Skeletal muscle tissue (tissue), 4 donors: ENCODE data around the gene MPZ. TPM values are rescaled to one million over a fixed set of nuclear protein-coding genes. Genes with fewer than 3 reads are reported as not detected.

Experiments
- H3K27ac ChIP-seq: one replicate; pipeline ENCODE4 v1.7.0; 2013; ENCODE audit warnings: mild to moderate bottlenecking, low read depth, low read length, inconsistent platforms
- H3K27me3 ChIP-seq, 3 donors: one replicate each; pipeline ENCODE4 v1.7.0; 2013; ENCODE audit warnings: low read length in 3 of 3; ENCODE audit not compliant: control insufficient read depth in 3 of 3, insufficient read depth in 3 of 3
- H3K36me3 ChIP-seq, 3 donors: one replicate each; pipeline ENCODE4 v1.7.0; 2013; ENCODE audit warnings: low read length in 3 of 3; ENCODE audit not compliant: control insufficient read depth in 3 of 3, insufficient read depth in 3 of 3
- H3K4me1 ChIP-seq, 3 donors: one replicate each; pipeline ENCODE4 v1.7.0; 2013; ENCODE audit warnings: low read length in 3 of 3, mild to moderate bottlenecking in 3 of 3; ENCODE audit not compliant: control insufficient read depth in 3 of 3, insufficient read depth in 3 of 3
- H3K4me3 ChIP-seq, 3 donors: one replicate each; pipeline ENCODE4 v1.7.0; 2013; ENCODE audit warnings: low read length in 3 of 3
- H3K9ac ChIP-seq, 3 donors: one replicate each; pipeline ENCODE4 v1.7.0; 2013; ENCODE audit warnings: low read length in 3 of 3, mild to moderate bottlenecking in 3 of 3, moderate library complexity in 2 of 3, low read depth in 1 of 3
- H3K9me3 ChIP-seq, 3 donors: one replicate each; pipeline ENCODE4 v1.7.0; 2013; ENCODE audit warnings: low read length in 3 of 3; ENCODE audit not compliant: control insufficient read depth in 3 of 3
- total RNA-seq: library from RNA; depleted of rRNA; stranded (reverse); fragments of >200 nt; gene quantifications from one replicate; pipeline ENCODE4 v1.2.3, GENCODE V29; 2014
- donor health status: Osteomylitis.

Gene MPZ
- total RNA-seq, 1 donor from 2014 or later: 63.7 TPM

DNA sequence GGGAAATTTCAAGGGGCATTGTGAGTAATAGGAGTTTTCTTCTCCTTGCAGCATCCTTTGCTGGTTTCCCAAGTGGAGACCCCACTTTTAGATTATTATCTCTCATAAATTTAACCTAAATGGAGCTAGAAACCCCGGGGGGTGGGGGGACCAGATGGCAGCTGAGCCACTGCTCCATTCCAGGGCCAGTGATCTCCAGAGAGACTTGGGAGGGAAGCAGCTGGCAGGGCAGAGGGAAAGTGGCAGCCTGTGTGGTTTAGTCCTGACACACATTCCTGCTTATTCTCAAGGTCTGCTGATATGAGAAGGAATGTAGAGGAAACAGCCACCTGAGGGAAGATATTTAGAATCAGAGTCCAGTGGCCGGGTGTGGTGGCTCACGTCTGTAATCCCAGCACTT is 34.9 kb downstream of the MPZ start:
- Histone ChIP-seq H3K9ac (no peak overlapping the region), H3K27ac (no peak overlapping the region), H3K36me3 (no peaks in the 10 kb centered on the region), H3K4me3 (no peak overlapping the region), H3K27me3 (no peaks in the 10 kb centered on the region), H3K9me3 (no peaks in the 10 kb centered on the region), H3K4me1 (no peaks in the 10 kb centered on the region)

DNA sequence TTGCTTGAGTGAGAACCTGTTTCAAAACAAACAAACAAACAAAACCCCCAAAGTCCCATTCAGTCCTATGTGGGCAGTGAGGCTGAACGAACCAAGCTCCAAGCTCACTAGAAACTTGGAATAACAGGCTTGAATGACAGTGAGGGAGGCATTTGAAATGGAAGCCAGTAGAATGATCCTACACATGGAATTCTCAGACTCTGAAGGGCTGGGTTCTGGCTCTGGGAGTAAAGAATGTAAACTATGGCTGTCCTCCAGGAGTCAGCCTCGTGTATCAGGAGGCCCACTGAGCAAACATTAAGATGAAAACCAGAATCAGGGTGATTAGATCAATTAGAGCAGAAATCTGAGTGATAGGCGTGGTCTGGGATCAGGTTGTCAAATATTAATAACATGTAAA is 36.4 kb downstream of the MPZ start:
- Histone ChIP-seq H3K9me3 (no peaks in the 10 kb centered on the region), H3K4me3 (no peak overlapping the region), H3K36me3 (no peaks in the 10 kb centered on the region), H3K27ac (no peak overlapping the region), H3K9ac (no peak overlapping the region), H3K4me1 (no peaks in the 10 kb centered on the region), H3K27me3 (no peaks in the 10 kb centered on the region)

- Histone ChIP-seq H3K27me3 (no peaks in the 10 kb centered on the region), H3K36me3 (no peaks in the 10 kb centered on the region), H3K9me3 (no peaks in the 10 kb centered on the region), H3K4me1 (no peaks in the 10 kb centered on the region), H3K9ac (no peak overlapping the region), H3K4me3 (no peak overlapping the region), H3K27ac (no peak overlapping the region)
Observed at GRCh38 chr1:161267321-161267720, 42.4 kb downstream of the MPZ start.

DNA sequence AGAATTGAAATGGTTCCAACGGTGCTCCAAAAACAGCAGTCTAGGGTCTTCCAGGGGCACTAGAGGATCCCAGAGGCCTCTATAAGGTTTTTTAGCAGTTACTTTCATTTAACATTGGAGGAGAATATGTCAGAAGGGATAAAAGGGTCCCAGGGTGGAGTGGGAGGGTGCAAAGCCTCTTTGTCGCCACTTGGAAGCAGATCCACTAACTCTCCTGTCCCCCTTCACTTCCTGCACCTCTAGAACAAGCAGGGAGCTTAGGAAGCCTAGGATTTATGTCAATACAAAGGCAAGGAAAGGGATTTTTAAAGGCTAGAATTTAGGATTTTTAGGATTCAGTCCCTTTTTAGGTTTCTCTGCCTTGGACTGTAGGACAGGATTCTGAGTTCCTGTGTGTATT is 42.9 kb downstream of the MPZ start:
- H3K27me3 ChIP-seq: peaks cover 0 to under 1% (median 0%) of the 10 kb centered on the region in 3 donors
- H3K27ac ChIP-seq: no peak overlapping the region
- H3K9ac ChIP-seq: no peak overlapping the region
- H3K36me3 ChIP-seq: no peaks in the 10 kb centered on the region
- H3K4me3 ChIP-seq: no peak overlapping the region
- H3K9me3 ChIP-seq: no peaks in the 10 kb centered on the region
- no peaks in the 10 kb centered on the region for H3K4me1 ChIP-seq

DNA sequence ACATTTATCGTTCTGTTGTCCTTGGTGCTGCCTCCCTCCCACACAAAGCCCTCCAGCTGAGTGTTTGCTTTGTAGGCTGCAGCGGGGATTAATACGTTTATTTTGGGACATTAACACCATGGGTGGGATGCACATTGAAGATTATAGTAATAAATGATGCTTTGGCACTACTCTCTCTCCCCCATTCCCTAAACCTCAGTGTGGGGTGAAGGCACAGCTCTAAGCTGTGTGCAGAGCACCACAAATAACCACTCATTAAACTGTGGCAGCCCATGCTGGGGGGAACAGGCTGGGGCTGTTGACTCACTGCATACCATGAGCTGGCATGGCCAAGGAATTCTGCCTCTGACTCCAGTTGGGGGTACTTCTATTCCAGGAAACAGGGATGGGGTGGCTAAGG is 43.6 kb downstream of the MPZ start:
- Histone ChIP-seq H3K27me3 (peaks cover 2 to 5% (median 5%) of the 10 kb centered on the region in 3 donors), H3K4me1 (no peaks in the 10 kb centered on the region), H3K9me3 (no peaks in the 10 kb centered on the region), H3K4me3 (no peak overlapping the region), H3K9ac (no peak overlapping the region), H3K36me3 (no peaks in the 10 kb centered on the region), H3K27ac (no peak overlapping the region)

GRCh38 chr1:161265305-161265704 is 44.5 kb downstream of the MPZ start:
- Histone ChIP-seq H3K4me1 (no peaks in the 10 kb centered on the region), H3K27ac (no peak overlapping the region), H3K9ac (no peak overlapping the region), H3K9me3 (no peaks in the 10 kb centered on the region), H3K4me3 (no peak overlapping the region), H3K27me3 (peaks cover 10 to 11% (median 11%) of the 10 kb centered on the region in 3 donors), H3K36me3 (no peaks in the 10 kb centered on the region)

DNA sequence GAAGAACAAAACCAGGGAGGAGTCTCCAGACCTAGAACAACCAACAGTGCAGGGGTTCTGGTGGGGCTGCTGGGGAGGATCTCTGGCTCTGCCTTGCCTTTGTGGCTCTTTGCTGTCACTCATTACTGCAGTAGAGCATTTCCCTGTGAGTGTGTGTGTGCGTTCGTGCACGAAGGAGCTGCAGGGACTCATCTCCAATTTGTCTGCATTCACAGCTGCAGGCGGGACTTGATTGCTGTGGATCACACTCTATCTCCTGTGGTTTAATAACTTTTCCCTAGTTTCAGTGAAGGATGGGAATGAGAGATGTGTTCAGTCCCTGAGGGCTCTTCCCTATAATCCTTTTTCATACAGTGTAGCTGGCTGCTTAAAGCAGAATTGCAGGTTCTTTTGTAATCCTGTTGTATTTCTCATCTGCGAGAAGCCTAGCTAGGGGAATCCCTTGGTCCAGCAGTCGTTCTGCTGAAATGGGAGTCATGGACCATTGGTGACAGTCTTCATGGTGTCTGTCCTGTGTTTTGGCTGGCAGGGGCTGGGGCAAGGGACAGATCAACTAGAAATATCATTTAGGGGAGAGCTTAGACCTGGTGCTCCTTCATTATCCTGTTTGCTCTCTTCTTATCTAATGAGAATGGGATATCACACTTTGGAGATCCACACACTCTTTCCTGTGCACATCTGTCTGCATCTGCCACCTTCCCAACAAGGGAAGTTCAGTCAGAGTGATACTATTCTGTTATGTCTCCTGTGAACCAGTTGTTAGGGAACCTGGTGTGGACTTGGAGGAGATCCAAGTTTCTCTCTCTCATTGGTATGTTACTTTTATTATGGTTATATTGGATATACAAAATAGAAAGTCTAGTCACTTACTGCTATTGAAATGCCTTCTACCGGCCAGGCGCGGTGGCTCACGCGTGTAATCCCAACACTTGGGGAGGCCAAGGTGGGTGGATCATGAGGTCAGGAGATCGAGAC is 48.2 kb downstream of the MPZ start:
- Histone ChIP-seq H3K27me3 (peaks cover 32 to 40% (median 38%) of the 10 kb centered on the region in 3 donors), H3K4me3 (no peak overlapping the region), H3K27ac (no peak overlapping the region), H3K36me3 (no peaks in the 10 kb centered on the region), H3K4me1 (peaks cover 0 to 5% (median 4%) of the 10 kb centered on the region in 3 donors), H3K9me3 (peaks cover 0 to 3% (median 2%) of the 10 kb centered on the region in 3 donors), H3K9ac (no peak overlapping the region)

- H3K9me3 ChIP-seq: peaks cover 0 to 3% (median 2%) of the 10 kb centered on the region in 3 donors
- peaks cover 32 to 40% (median 38%) of the 10 kb centered on the region in 3 donors for H3K27me3 ChIP-seq
- no peaks in the 10 kb centered on the region for H3K36me3 ChIP-seq
- H3K27ac ChIP-seq: no peak overlapping the region
- H3K4me3 ChIP-seq: no peak overlapping the region
- H3K9ac ChIP-seq: no peak overlapping the region
- peaks cover 0 to 5% (median 4%) of the 10 kb centered on the region in 3 donors for H3K4me1 ChIP-seq
Observed at GRCh38 chr1:161260376-161261260, 49.1 kb downstream of the MPZ start.

DNA sequence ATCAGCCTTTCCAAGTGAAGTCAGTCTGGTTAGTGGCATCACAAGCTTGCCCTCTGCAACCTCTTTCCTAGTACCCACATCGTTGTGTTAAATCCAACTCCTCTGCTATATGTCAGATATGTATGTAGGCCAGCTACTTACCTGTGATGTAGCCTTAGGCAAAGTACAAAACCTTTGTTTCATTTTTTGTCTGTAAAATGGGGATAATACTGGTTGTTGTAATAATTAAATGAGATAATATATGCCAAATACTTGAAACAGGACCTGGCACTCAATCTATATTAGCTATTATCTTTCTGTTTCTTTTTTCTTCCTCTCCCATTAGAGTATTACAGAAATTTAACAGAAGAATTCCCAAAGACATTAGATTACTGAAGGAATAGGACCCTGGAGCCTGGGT is 50.0 kb downstream of the MPZ start:
- H3K36me3 ChIP-seq: no peaks in the 10 kb centered on the region
- H3K4me1 ChIP-seq: peaks cover 0 to 5% (median 4%) of the 10 kb centered on the region in 3 donors
- peaks cover 32 to 40% (median 38%) of the 10 kb centered on the region in 3 donors for H3K27me3 ChIP-seq
- H3K9ac ChIP-seq: no peak overlapping the region
- no peak overlapping the region for H3K4me3 ChIP-seq
- no peak overlapping the region for H3K27ac ChIP-seq
- H3K9me3 ChIP-seq: peaks cover 0 to 3% (median 2%) of the 10 kb centered on the region in 3 donors
